Smooth muscle cell of the brain vasculature (primary cell): ENCODE measurements around the gene SIX4.

Experiments
- DNase-seq: peaks from one replicate; pipeline ENCODE4 v3.0.0-alpha.2; 2012; ENCODE audit warnings: low read depth, low spot score

The SIX4 gene

GRCh38 chr14:60722107-60722356, 2.1 kb downstream of the SIX4 start:
- DNase-seq, result no peak

GRCh38 chr14:60721326-60722106, 2.6 kb downstream of the SIX4 start:
- DNase-seq, result no peak

GRCh38 chr14:60720962-60721325, 3.2 kb downstream of the SIX4 start:
- no peak for DNase-seq

DNA sequence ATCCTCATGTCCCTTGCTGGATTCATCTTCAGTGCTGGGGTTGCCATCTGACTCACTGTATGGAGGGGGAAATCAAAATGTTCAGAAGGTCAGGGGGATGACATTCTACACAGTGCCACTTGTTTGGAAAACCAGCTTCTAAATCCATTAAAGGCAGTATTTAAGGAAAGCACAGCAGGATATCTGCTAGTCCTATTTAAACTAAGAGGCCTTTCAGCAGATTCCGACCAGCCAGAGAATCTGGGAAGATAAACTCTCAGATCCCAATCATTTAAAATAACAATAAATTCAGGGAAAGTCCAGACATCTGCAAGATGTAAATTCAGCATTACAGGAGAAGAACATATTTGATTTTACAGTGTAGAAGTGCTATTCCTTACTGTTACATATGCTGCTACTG, 3.8 kb downstream of the SIX4 start:
- no peak for DNase-seq

DNA sequence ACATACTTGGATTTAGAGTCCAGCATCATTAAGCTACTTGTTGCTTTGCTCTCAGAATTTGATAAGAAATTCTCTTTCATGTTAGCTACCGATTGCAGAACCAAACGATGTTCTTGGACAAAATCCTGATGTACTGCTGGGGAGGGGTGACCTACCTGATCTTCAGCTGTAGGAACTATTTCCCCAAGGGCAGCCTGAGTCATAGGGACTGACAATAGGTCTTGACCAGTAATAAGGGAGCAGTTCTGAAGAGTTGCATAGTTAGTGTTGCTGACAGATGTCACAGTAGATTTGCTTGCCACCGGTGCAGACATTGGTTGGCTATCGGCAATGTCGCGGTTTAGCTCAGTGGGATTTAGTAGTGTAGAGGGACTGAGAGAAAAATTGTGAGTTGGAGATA, 10.6 kb downstream of the SIX4 start:
- no peak for DNase-seq

- no peak for DNase-seq
Measured at GRCh38 chr14:60710494-60710893, 13.7 kb downstream of the SIX4 start.

DNA sequence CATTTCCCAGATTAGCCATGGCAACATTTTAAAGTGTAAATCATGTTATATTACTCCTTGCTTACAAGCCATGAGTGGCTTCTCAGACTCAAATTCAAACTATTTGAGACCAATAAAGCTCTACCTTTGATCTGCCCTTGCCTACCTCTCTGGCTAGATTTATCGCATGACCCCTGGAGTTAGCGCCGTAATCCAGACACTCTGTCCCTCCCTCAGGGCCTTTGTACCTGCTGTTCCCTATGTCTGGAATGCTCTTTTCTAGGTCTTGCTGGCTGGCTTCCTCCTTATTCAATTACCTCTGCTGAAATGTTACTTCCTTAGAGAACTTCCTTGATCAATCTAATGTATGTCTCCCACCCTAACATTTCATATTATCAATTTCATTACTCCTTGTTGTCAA, 16.3 kb downstream of the SIX4 start:
- DNase-seq, result no peak

GRCh38 chr14:60705100-60705499, 19.1 kb downstream of the SIX4 start:
- DNase-seq, result no peak

- no peak for DNase-seq
Measured at GRCh38 chr14:60700598-60700997, 23.6 kb downstream of the SIX4 start.

DNA sequence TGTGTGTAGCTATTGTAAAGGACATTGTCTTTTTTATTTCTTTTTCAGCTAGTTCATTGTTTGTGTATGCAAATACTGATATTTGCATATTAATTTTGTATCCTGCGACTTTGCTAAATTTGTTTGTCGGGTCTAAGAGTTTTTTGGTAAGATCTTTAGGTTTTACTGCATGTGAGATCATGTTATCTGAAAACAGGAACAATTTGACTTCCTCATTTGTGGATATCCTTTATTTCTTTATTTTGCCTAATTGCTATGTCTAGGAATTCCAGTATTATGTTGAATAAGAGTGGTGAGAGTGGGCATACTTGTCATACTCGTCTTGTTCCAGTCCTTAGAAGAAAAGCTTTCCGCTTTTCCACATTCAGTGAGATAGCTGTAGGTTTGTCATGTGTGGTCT, 28.8 kb downstream of the SIX4 start:
- DNase-seq, result no peak

GRCh38 chr14:60691383-60692113, 32.6 kb downstream of the SIX4 start:
- no peak for DNase-seq

DNA sequence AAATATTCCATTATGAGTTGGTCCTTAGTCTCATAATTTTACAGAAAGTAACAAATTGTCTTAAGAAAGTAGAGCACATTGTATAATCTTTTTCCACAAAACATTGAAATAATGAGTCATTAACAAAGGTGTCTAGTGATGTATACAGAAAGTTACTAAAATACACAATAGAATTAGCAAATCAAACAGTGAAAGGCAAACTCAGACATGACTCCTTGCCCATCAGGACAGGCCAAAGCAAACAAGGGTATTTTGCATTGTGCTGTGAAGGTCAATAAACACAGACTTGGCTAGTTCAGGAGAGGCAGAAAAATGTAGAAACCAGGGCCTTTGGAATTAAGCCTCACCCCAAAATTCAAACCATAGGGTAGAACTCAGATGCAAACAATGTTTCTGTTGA, 37.3 kb downstream of the SIX4 start:
- DNase-seq, result no peak

- DNase-seq, result no peak
Measured at GRCh38 chr14:60684203-60684602, 39.9 kb downstream of the SIX4 start.

- no peak for DNase-seq
Measured at GRCh38 chr14:60681271-60681670, 42.9 kb downstream of the SIX4 start.

DNA sequence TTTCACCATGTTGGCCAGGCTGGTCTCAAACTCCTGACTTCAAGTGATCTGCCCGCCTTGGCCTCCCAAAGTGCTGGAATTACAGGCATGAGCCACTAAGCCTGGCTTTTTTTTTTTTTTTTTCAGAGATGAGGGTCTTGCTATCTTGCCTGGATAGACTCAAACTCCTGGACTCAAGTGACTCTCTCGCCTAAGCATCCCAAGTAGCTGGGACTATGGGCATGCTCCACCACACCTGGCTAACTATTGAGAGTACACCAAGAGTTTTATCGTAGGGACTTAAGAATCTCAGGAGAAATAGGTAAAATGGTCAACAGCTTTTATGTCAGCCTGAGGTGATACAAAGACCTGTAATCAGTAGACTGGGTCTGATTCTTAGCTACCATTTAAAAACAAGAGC, 43.6 kb downstream of the SIX4 start:
- DNase-seq, result no peak

GRCh38 chr14:60679566-60680258, 44.4 kb downstream of the SIX4 start:
- DNase-seq, result no peak

- DNase-seq, result no peak
Measured at GRCh38 chr14:60677701-60678100, 46.5 kb downstream of the SIX4 start.

- DNase-seq, result no peak
Measured at GRCh38 chr14:60670989-60671388, 53.2 kb downstream of the SIX4 start.

GRCh38 chr14:60668431-60669112, 55.6 kb downstream of the SIX4 start:
- no peak for DNase-seq

GRCh38 chr14:60665177-60665550, 59.0 kb downstream of the SIX4 start:
- DNase-seq, result no peak

- DNase-seq, result no peak
Measured at GRCh38 chr14:60662982-60663381, 61.2 kb downstream of the SIX4 start.

GRCh38 chr14:60661721-60662120, 62.4 kb downstream of the SIX4 start:
- no peak for DNase-seq
